ENCODE results near the gene CDKN2AIP. TPM values are rescaled to one million over a fixed set of nuclear protein-coding genes. Genes with fewer than 3 reads are reported as not detected.

CDKN2AIP gene
- total and polyA plus RNA-seq, 2 of the 4 experiments (the other 2 are of a cell fraction): 11.0 to 16.8 TPM

GRCh38 chr4:183493246-183493645 lies 48.8 kb downstream of the CDKN2AIP start:
- Histone ChIP-seq H2AFZ (replicated peaks; ENCODE audit: low read length, poor library complexity) (no peak overlapping the region), H2AK5ac (ENCODE audit: low read depth, low read length) (peak overlapping the region; percentile 20; the same call in 1 of the 2 replicates), H3K4me1 (ENCODE audit: control insufficient read depth, insufficient read depth, low read length) (peaks cover 3% of the 10 kb centered on the region), H4K20me1 (ENCODE audit: insufficient read depth, low read length) (no peaks in the 10 kb centered on the region), H3K4me2 (ENCODE audit: low read depth, low read length) (peak overlapping the region; percentile 38; the same call in 1 of the 2 replicates), H3K27ac (ENCODE audit: insufficient read depth, low read length) (no peak overlapping the region), H3K27me3 (ENCODE audit: control insufficient read depth, insufficient read depth, low read length) (no peaks in the 10 kb centered on the region), H3K9me1 (ENCODE audit: insufficient read depth, low read length) (no peaks in the 10 kb centered on the region), H2AK9ac (replicated peaks; ENCODE audit: low read depth, low read length, poor library complexity) (no peak overlapping the region), H3K9ac (ENCODE audit: low read depth, low read length) (no peak overlapping the region), H4K5ac (ENCODE audit: low read depth, low read length) (peak overlapping the region; percentile 72; the same call in 1 of the 2 replicates), H3K4ac (ENCODE audit: low read depth, low read length) (peak overlapping the region; percentile 34; the same call in 1 of the 2 replicates), H3K18ac (ENCODE audit: low read depth, low read length) (peak overlapping the region; percentile 84; the same call in 1 of the 2 replicates), H4K8ac (ENCODE audit: low read depth in 2 of 2, low read length in 2 of 2) (peak overlapping the region in 1 of 2 experiments; percentile 34; a peak in 1 of 4 replicates), H3K36me3 (ENCODE audit: control insufficient read depth, insufficient read depth, low read length) (no peaks in the 10 kb centered on the region), H3K14ac (replicated peaks; ENCODE audit: low read depth, low read length) (peak overlapping the region; percentile 26), H3K56ac (ENCODE audit: extremely low read depth, insufficient read depth, low read length) (no peak overlapping the region), H2BK15ac (ENCODE audit: low read depth, low read length) (peak overlapping the region; percentile 4; the same call in 1 of the 3 replicates), H2BK20ac (ENCODE audit: low read depth, low read length) (peak overlapping the region; percentile 35; the same call in 1 of the 2 replicates), H2BK120ac (ENCODE audit: low read depth, low read length) (peak overlapping the region; percentile 58), H3K4me3 (ENCODE audit: insufficient read depth, low read depth, low read length) (no peak overlapping the region), H3K9me3 (ENCODE audit: control insufficient read depth, insufficient read depth, low read length) (0 out of 2 replicates have a peak, but pooled peaks cover 5% of the 10 kb centered on the region), H3K23ac (ENCODE audit: low read depth, low read length) (peak overlapping the region; percentile 6; the same call in 1 of the 2 replicates), H3K79me1 (ENCODE audit: low read depth in 1 of 2, low read length in 2 of 2) (no peaks in the 10 kb centered on the region; a peak in 1 of 4 replicates), H4K91ac (ENCODE audit: insufficient read depth, low read depth, low read length) (peak overlapping the region; percentile 61; the same call in 1 of the 2 replicates), H2BK5ac (ENCODE audit: low read depth, low read length, poor library complexity, severe bottlenecking) (peak overlapping the region; percentile 19)
- intact Hi-C loops (cut with micrococcal nuclease) (no loop called here), in situ Hi-C loops (cut with MboI; ENCODE audit: low sequenced_read_pairs) (no loop called here), dilution Hi-C loops (cut with HindIII; ENCODE audit: low sequenced_read_pairs, unreplicated experiment) (no loop called here)
- CTCF ChIA-PET: interaction anchor here (0.7 kb wide), 1 partner anchor 575 kb away, joined by 3 read pairs; no protein-coding TSS in a partner anchor
- no peak for TF ChIP-seq FOS (IDR thresholded peaks at IDR 0.05; ENCODE audit: low read depth, low read length)
- TF ChIP-seq RCOR1 (IDR thresholded peaks at IDR 0.05; ENCODE audit: insufficient replicate concordance, low read length): no peak
- no peak for TF ChIP-seq CHD1 (IDR thresholded peaks at IDR 0.05; ENCODE audit: low read depth, low read length)
- no peak for TF ChIP-seq SMC3 (IDR thresholded peaks at IDR 0.05; ENCODE audit: low read depth, low read length)
- TF ChIP-seq RFX5 (IDR thresholded peaks at IDR 0.05; ENCODE audit: low read depth, low read length): no peak
- TF ChIP-seq ELK1 (IDR thresholded peaks at IDR 0.05; ENCODE audit: borderline replicate concordance, low read depth, low read length): no peak
- no peak for TF ChIP-seq POLR2A (IDR thresholded peaks at IDR 0.05; ENCODE audit: low read depth, low read length)
- TF ChIP-seq CEBPB (IDR thresholded peaks at IDR 0.05; ENCODE audit: low read depth, low read length): no peak
- no peak for TF ChIP-seq USF2 (IDR thresholded peaks at IDR 0.05; ENCODE audit: low read depth, low read length)
- no peak for TF ChIP-seq MAFK (IDR thresholded peaks at IDR 0.05; ENCODE audit: low read depth, low read length)
- no peak for TF ChIP-seq BHLHE40 (IDR thresholded peaks at IDR 0.05; ENCODE audit: low read depth, low read length)
- no peak for TF ChIP-seq CTCF (conservative IDR thresholded peaks at IDR 0.05; ENCODE audit: low read depth, low read length)
- no peak for TF ChIP-seq RAD21 (IDR thresholded peaks at IDR 0.05; ENCODE audit: low read length)
- no peak for TF ChIP-seq MXI1 (IDR thresholded peaks at IDR 0.05; ENCODE audit: borderline replicate concordance, low read depth, low read length)
- no peak for TF ChIP-seq MAZ (IDR thresholded peaks at IDR 0.05; ENCODE audit: borderline replicate concordance, low read depth, low read length)
- POLR2A ChIA-PET (ENCODE audit: unreplicated experiment): interaction anchor here (0.7 kb wide), 1 partner anchor 11 kb away, joined by 3 read pairs; no protein-coding TSS in a partner anchor
- no CpG with 5 or more reads among the region's 3 CpGs for WGBS, 2 experiments (ENCODE audit: extremely low coverage in 2 of 2, insufficient read length in 1 of 2)
- no TSS peak for BruUV-seq (replicated peaks)
- DNase-seq: no peak
- ATAC-seq (ENCODE audit: low read depth): peak; percentile 44

Measured in IMR-90 (cell line).